ACC112 (cell line): ENCODE data around the gene LRRC27.

ENCODE experiments used
- H2AFZ ChIP-seq: fragments of 200-600 bp; sonication (generic); one replicate; pipeline ENCODE4 v1.6.0; 2017; ENCODE audit warnings: antibody characterized with exemption, low read length; ENCODE audit not compliant: unreplicated experiment
- H3K27ac ChIP-seq: fragments of 200-600 bp; sonication (generic); 2 replicates; pipeline ENCODE4 v1.5.1; 2014; ENCODE audit warnings: low read depth, mild to moderate bottlenecking, antibody characterized with exemption, low read length, moderate library complexity
- H3K27me3 ChIP-seq: fragments of 200-600 bp; sonication (generic); 2 replicates; pipeline ENCODE4 v1.6.1; 2014; ENCODE audit warnings: mild to moderate bottlenecking, antibody characterized with exemption, low read length, moderate library complexity, mixed read lengths; ENCODE audit not compliant: insufficient read depth
- H3K36me3 ChIP-seq: fragments of 200-600 bp; sonication (generic); 2 replicates; pipeline ENCODE4 v1.6.1; 2016; ENCODE audit warnings: mild to moderate bottlenecking, antibody characterized with exemption, low read length, moderate library complexity, mixed read lengths; ENCODE audit not compliant: insufficient read depth
- H3K4me1 ChIP-seq: fragments of 200-600 bp; sonication (generic); one replicate; pipeline ENCODE4 v1.6.1; 2016; ENCODE audit warnings: low read length, mixed read lengths; ENCODE audit not compliant: insufficient read depth, unreplicated experiment, control insufficient read depth
- H3K4me3 ChIP-seq: fragments of 200-600 bp; sonication (generic); 2 replicates; pipeline ENCODE4 v1.5.1; 2014; ENCODE audit warnings: mild to moderate bottlenecking, low read depth, low read length
- H3K79me2 ChIP-seq: fragments of 200-600 bp; sonication (generic); one replicate; pipeline ENCODE4 v1.6.0; 2016; ENCODE audit warnings: low read length; ENCODE audit not compliant: control insufficient read depth, unreplicated experiment, insufficient read depth

Gene LRRC27

GRCh38 chr10:132331601-132332432 lies at the start of gene LRRC27:
LRRC27 (plus strand) TSS chr10:132332193; CDS start chr10:132333525, 1,332 bp downstream.
- H3K79me2 ChIP-seq, result peaks cover 42% of the 10 kb centered on the region
- peaks cover under 1% of the 10 kb centered on the region for H3K36me3 ChIP-seq
- no peaks in the 10 kb centered on the region for H3K27me3 ChIP-seq
- peak within 1 kb of the TSS; percentile 65 for H2AFZ ChIP-seq
- peaks cover 19% of the 10 kb centered on the region for H3K4me1 ChIP-seq
- H3K27ac ChIP-seq, result peak within 1 kb of the TSS; percentile 3; the same call in 1 of the 2 replicates
- H3K4me3 ChIP-seq, result peak within 1 kb of the TSS; percentile 87

GRCh38 chr10:132282667-132283603 lies 49.1 kb upstream of the LRRC27 start:
- H3K27me3 ChIP-seq, result peaks cover 15% of the 10 kb centered on the region
- H2AFZ ChIP-seq, result no peak overlapping the region
- H3K36me3 ChIP-seq, result no peaks in the 10 kb centered on the region
- H3K27ac ChIP-seq, result no peak overlapping the region
- no peaks in the 10 kb centered on the region for H3K4me1 ChIP-seq
- no peak overlapping the region for H3K4me3 ChIP-seq
- no peaks in the 10 kb centered on the region for H3K79me2 ChIP-seq

- Histone ChIP-seq H2AFZ (no peak overlapping the region), H3K4me1 (no peaks in the 10 kb centered on the region), H3K4me3 (no peak overlapping the region), H3K27me3 (peaks cover 24% of the 10 kb centered on the region), H3K79me2 (no peaks in the 10 kb centered on the region), H3K27ac (no peak overlapping the region), H3K36me3 (no peaks in the 10 kb centered on the region)
Observed at GRCh38 chr10:132283604-132284382, 48.2 kb upstream of the LRRC27 start.

GRCh38 chr10:132289439-132289838 lies 42.6 kb upstream of the LRRC27 start:
- H3K27me3 ChIP-seq, result peaks cover 15% of the 10 kb centered on the region
- no peak overlapping the region for H3K27ac ChIP-seq
- no peaks in the 10 kb centered on the region for H3K36me3 ChIP-seq
- no peak overlapping the region for H2AFZ ChIP-seq
- H3K79me2 ChIP-seq, result no peaks in the 10 kb centered on the region
- no peaks in the 10 kb centered on the region for H3K4me1 ChIP-seq
- no peak overlapping the region for H3K4me3 ChIP-seq

GRCh38 chr10:132290631-132291030 lies 41.4 kb upstream of the LRRC27 start:
- Histone ChIP-seq H3K27ac (no peak overlapping the region), H3K36me3 (no peaks in the 10 kb centered on the region), H3K4me1 (no peaks in the 10 kb centered on the region), H3K79me2 (no peaks in the 10 kb centered on the region), H2AFZ (no peak overlapping the region), H3K4me3 (no peak overlapping the region), H3K27me3 (peaks cover 15% of the 10 kb centered on the region)

GRCh38 chr10:132291826-132292225 lies 40.2 kb upstream of the LRRC27 start:
- no peak overlapping the region for H3K27ac ChIP-seq
- no peak overlapping the region for H3K4me3 ChIP-seq
- no peaks in the 10 kb centered on the region for H3K79me2 ChIP-seq
- H2AFZ ChIP-seq, result no peak overlapping the region
- peaks cover 12% of the 10 kb centered on the region for H3K27me3 ChIP-seq
- no peaks in the 10 kb centered on the region for H3K36me3 ChIP-seq
- no peaks in the 10 kb centered on the region for H3K4me1 ChIP-seq

GRCh38 chr10:132292287-132293200 lies 39.4 kb upstream of the LRRC27 start:
- no peak overlapping the region for H3K27ac ChIP-seq
- no peak overlapping the region for H2AFZ ChIP-seq
- H3K27me3 ChIP-seq, result peaks cover 12% of the 10 kb centered on the region
- H3K4me3 ChIP-seq, result no peak overlapping the region
- no peaks in the 10 kb centered on the region for H3K79me2 ChIP-seq
- no peaks in the 10 kb centered on the region for H3K36me3 ChIP-seq
- no peaks in the 10 kb centered on the region for H3K4me1 ChIP-seq

GRCh38 chr10:132293201-132293812 lies 38.7 kb upstream of the LRRC27 start:
- no peaks in the 10 kb centered on the region for H3K4me1 ChIP-seq
- no peak overlapping the region for H2AFZ ChIP-seq
- no peak overlapping the region for H3K4me3 ChIP-seq
- H3K36me3 ChIP-seq, result no peaks in the 10 kb centered on the region
- no peak overlapping the region for H3K27ac ChIP-seq
- peaks cover 7% of the 10 kb centered on the region for H3K27me3 ChIP-seq
- no peaks in the 10 kb centered on the region for H3K79me2 ChIP-seq

GRCh38 chr10:132293813-132294520 lies 38.0 kb upstream of the LRRC27 start:
- Histone ChIP-seq H3K27me3 (0 out of 2 replicates have a peak, but pooled peaks cover under 1% of the 10 kb centered on the region), H3K79me2 (no peaks in the 10 kb centered on the region), H3K27ac (no peak overlapping the region)

More at GRCh38 chr10:132293813-132294520, 38.0 kb upstream of the LRRC27 start:
- no peak overlapping the region for H3K4me3 ChIP-seq
- H3K36me3 ChIP-seq, result no peaks in the 10 kb centered on the region
- no peaks in the 10 kb centered on the region for H3K4me1 ChIP-seq
- H2AFZ ChIP-seq, result no peak overlapping the region
